ENCODE results near the gene MEGF6.

- no peak for TF ChIP-seq CTCF (conservative IDR thresholded peaks at IDR 0.05)
- no peak for TF ChIP-seq ZFX (IDR thresholded peaks at IDR 0.05)
Observed at GRCh38 chr1:3462356-3463012, 148.8 kb downstream of the MEGF6 start.
